SK-N-SH treated with all-trans-retinoic acid at 6 μM for 48 hours (cell line): Measurements from ENCODE around the gene UFD1.

Source experiments
- ARNTL ChIP-seq: fragments of 450-650 bp; formaldehyde crosslinking; IDR thresholded peaks from 2 replicates; pipeline ENCODE4 v1.5.0; 2020; ENCODE audit warnings: low read depth, mild to moderate bottlenecking, moderate library complexity, borderline replicate concordance
- CREB5 ChIP-seq: fragments of 250-450 bp; sonication (Bioruptor Pico); IDR thresholded peaks from 2 replicates; pipeline ENCODE4 v1.5.1; 2020; ENCODE audit warnings: low read depth, mild to moderate bottlenecking, moderate library complexity
- OSR1 ChIP-seq: fragments of 250-450 bp; sonication (Bioruptor Pico); IDR thresholded peaks from 2 replicates; pipeline ENCODE4 v1.8.0; 2022; ENCODE audit warnings: moderate library complexity, mild to moderate bottlenecking, inconsistent platforms
- PATZ1 ChIP-seq: fragments of 250-450 bp; sonication (Bioruptor Pico); IDR thresholded peaks from 2 replicates; pipeline ENCODE4 v1.8.0; 2020; ENCODE audit warnings: mild to moderate bottlenecking, moderate library complexity, borderline replicate concordance
- POU6F1 ChIP-seq: fragments of 250-450 bp; sonication (Bioruptor Pico); IDR thresholded peaks from 2 replicates; pipeline ENCODE4 v1.8.0; 2021; ENCODE audit warnings: low read depth, mild to moderate bottlenecking, moderate library complexity, borderline replicate concordance
- TCF4 ChIP-seq: fragments of 250-450 bp; sonication (Bioruptor Pico); IDR thresholded peaks from 2 replicates; pipeline ENCODE4 v1.8.0; 2021; ENCODE audit warnings: mild to moderate bottlenecking, moderate library complexity, borderline replicate concordance
- ZC3H10 ChIP-seq: fragments of 250-450 bp; sonication (Bioruptor Pico); IDR thresholded peaks from 2 replicates; pipeline ENCODE4 v1.5.1; 2021; ENCODE audit warnings: mild to moderate bottlenecking, moderate library complexity
- ZFP30 ChIP-seq: fragments of 450-650 bp; formaldehyde crosslinking; IDR thresholded peaks from 2 replicates; pipeline ENCODE4 v1.5.0; 2022; ENCODE audit warnings: mild to moderate bottlenecking, moderate library complexity

- TF ChIP-seq CREB5 (CRISPR knock-in tag) = no peak
- TF ChIP-seq PATZ1 = no peak
- TF ChIP-seq ARNTL (CRISPR knock-in tag) = no peak
- TF ChIP-seq OSR1 (CRISPR knock-in tag) = no peak
- no peak for TF ChIP-seq ZC3H10 (CRISPR knock-in tag)
- no peak for TF ChIP-seq POU6F1 (CRISPR knock-in tag)
- TF ChIP-seq TCF4 = no peak
- no peak for TF ChIP-seq ZFP30 (CRISPR knock-in tag)
Measured at GRCh38 chr22:19449422-19449767, 29.6 kb downstream of the UFD1 start.
